Sigmoid colon (tissue), 3 donors: ENCODE results near the gene UST.

Experiments
- CTCF ChIP-seq, 4 experiments: fragments of 450-650 bp in 3 of 4; fragments of 200-600 bp in 1 of 4; IDR thresholded peaks; one replicate each; pipeline ENCODE4 v1.5.1; 2016 to 2019; ENCODE audit warnings: antibody characterized with exemption in 4 of 4, mild to moderate bottlenecking in 3 of 4, moderate library complexity in 2 of 4
- POLR2A ChIP-seq, 2 donors: fragments of 450-650 bp; IDR thresholded peaks; one replicate each; pipeline ENCODE4 v1.6.1; 2016; ENCODE audit warnings: antibody characterized with exemption in 2 of 2, mild to moderate bottlenecking in 2 of 2, moderate library complexity in 2 of 2

- TF ChIP-seq CTCF (IDR thresholded peaks at IDR 0.05) (no peak), POLR2A (IDR thresholded peaks at IDR 0.05) (no peak)
These were observed 376.3 kb downstream of the UST start for GRCh38 chr6:149122850-149123821.
